Activated T-helper 2 cell treated with anti-CD3 and anti-CD28 coated beads, Interferon-gamma antibody, Interleukin-2, Interleukin-4, amounts not matched to agents 10 μg/mL and 5 μg/mL and 100 μg/mL, durations not matched to agents 14 hours and 24 hours and 36 hours (primary cell): ENCODE measurements around the gene ZBTB12. TPM values are rescaled to one million over a fixed set of nuclear protein-coding genes. Genes with fewer than 3 reads are reported as not detected.
"Not testable (repeated sequence)": the region's sequence is repeated elsewhere in the genome, so short reads cannot be mapped to it uniquely, and the experiment has no call there.

Experiments used
- DNase-seq: peaks from one replicate; pipeline ENCODE4 v3.0.0; 2021; ENCODE audit warnings: low spot score
- H3K27ac Mint-ChIP-seq: one replicate; pipeline ENCODE4 v1.8.0; 2021; ENCODE audit warnings: mixed read lengths
- H3K27me3 Mint-ChIP-seq: one replicate; pipeline ENCODE4 v1.8.0; 2021; ENCODE audit warnings: low read depth, mixed read lengths
- H3K36me3 Mint-ChIP-seq: one replicate; pipeline ENCODE4 v1.8.0; 2021; ENCODE audit warnings: low read depth, mixed read lengths
- H3K4me1 Mint-ChIP-seq: one replicate; pipeline ENCODE4 v1.8.0; 2021; ENCODE audit warnings: low read depth, mixed read lengths
- H3K4me3 Mint-ChIP-seq: one replicate; pipeline ENCODE4 v1.8.0; 2021; ENCODE audit warnings: low read depth, mild to moderate bottlenecking, moderate library complexity, mixed read lengths
- H3K9me3 Mint-ChIP-seq: one replicate; pipeline ENCODE4 v1.8.0; 2021; ENCODE audit warnings: mixed read lengths
- intact Hi-C: fragments of 100-400 bp; cut with micrococcal nuclease; formaldehyde crosslinking; loops from one replicate; pipeline ENCODE4 v1.15.1; 2023
- total RNA-seq: library from RNA; stranded (reverse); gene quantifications from 2 replicates; pipeline ENCODE4 v1.2.3, GENCODE V29; 2022

Gene ZBTB12
- total RNA-seq, 1 donor from 2014 or later: 4.9 TPM

DNA sequence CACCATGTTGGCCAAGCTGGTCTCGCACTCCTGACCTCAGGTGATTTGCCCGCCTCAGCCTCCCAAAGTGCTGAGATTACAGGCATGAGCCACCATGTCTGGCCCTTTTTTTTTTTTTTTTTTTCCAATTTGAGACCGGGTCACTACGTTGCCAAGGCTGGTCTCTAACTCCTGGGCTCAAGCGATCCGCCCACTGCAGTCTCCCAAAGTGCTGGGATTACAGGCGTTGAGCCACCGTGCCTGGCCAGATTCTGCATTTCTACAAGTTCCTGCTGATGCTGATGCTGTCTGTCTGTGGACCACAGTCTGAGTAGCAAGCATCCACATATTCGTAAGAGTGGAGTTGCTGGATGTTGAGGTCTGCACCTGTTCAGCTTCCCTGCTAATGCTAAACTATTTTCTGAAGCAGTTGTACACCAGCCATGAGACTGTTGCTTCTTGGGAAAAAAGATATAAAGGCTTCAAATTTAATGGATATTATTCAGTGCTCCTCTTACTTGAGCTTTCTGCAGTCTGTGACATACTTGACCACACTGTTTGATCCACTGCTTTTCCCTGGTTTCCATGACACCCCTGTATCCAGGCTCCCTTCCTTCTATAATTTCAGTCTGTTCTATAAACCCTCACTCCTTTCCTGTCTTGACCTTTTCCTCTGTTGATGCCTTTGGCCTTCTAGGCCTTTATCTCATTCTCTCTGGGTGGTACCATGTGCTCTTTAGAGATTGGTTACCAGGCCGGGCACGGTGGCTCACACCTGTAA is 10.1 kb upstream of the ZBTB12 start:
- H3K36me3 Mint-ChIP-seq: no peaks in the 10 kb centered on the region
- no peaks in the 10 kb centered on the region for H3K27me3 Mint-ChIP-seq
- peaks cover 14% of the 10 kb centered on the region for H3K4me1 Mint-ChIP-seq
- DNase-seq: no peak
- intact Hi-C loops: no loop called here
- H3K27ac Mint-ChIP-seq: no peak overlapping the region
- no peak overlapping the region for H3K4me3 Mint-ChIP-seq
- H3K9me3 Mint-ChIP-seq: no peaks in the 10 kb centered on the region

GRCh38 chr6:31909298-31909697 is 7.4 kb upstream of the ZBTB12 start:
- H3K27ac Mint-ChIP-seq, H3K36me3 Mint-ChIP-seq, intact Hi-C loops, DNase-seq, H3K27me3 Mint-ChIP-seq, H3K4me3 Mint-ChIP-seq, H3K9me3 Mint-ChIP-seq: not testable (repeated sequence)
- peaks cover 14% of the 10 kb centered on the region for H3K4me1 Mint-ChIP-seq

GRCh38 chr6:31908791-31909190 is 6.9 kb upstream of the ZBTB12 start:
- Mint-ChIP-seq H3K36me3 (no peaks in the 10 kb centered on the region), H3K9me3 (no peaks in the 10 kb centered on the region), H3K4me3 (no peak overlapping the region), H3K27ac (peak overlapping the region; percentile 42), H3K27me3 (no peaks in the 10 kb centered on the region), H3K4me1 (peaks cover 14% of the 10 kb centered on the region)
- intact Hi-C loops: no loop called here
- no peak for DNase-seq

DNA sequence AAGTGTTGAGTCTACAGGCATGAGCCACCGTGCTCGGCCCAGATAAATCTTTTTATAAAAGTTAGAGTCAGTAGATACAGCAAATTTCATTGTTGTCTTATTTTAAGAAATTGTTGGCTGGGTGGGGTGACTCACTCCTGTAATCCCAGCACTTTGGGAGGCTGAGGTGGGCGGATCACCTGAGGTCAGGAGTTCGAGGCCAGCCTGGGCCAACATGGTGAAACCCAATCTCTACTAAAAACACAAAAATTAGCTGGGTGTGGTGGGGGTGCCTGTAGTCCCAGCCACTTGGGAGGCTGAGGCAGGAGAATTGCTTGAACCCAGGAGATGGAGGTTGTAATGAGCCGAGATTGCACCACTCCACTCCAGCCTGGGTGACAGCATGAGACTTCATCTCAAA is 6.4 kb upstream of the ZBTB12 start:
- H3K27me3 Mint-ChIP-seq, H3K36me3 Mint-ChIP-seq, H3K9me3 Mint-ChIP-seq, DNase-seq, H3K27ac Mint-ChIP-seq, intact Hi-C loops, H3K4me3 Mint-ChIP-seq: not testable (repeated sequence)
- peaks cover 14% of the 10 kb centered on the region for H3K4me1 Mint-ChIP-seq

DNA sequence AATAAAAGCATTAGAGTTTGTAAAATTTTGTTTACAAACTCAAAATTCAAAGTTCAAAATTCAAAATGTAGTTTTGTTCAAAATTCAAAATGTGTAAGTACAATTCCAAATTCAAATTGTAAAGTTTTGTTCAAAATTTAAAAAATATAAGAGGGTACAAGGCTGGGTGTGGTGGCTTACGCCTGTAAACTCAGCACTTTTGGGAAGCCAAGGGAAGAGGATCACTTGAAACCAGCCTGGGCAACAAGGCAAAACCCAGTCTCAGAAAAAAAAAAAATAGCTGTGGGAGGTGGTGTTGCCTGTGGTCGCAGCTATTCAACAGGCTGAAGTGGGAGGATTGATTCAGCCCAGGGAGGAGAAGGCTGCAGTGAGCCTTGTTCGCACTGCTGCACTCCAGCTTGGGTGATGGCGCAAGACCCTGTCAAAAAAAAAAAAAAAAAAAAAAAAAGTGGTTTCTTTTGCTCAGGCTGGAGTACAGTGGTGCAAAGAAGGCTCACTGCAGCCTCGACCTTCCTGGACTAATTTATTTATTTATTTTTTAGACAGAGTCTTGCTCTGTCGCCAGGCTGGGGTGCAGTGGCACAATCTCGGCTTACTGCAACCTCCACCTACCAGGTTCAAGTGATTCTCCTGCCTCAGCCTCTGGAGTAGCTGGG is 5.4 kb upstream of the ZBTB12 start:
- Mint-ChIP-seq H3K4me1 (peaks cover 20% of the 10 kb centered on the region), H3K27me3 (no peaks in the 10 kb centered on the region), H3K27ac (no peak overlapping the region), H3K9me3 (no peaks in the 10 kb centered on the region), H3K36me3 (no peaks in the 10 kb centered on the region), H3K4me3 (no peak overlapping the region)
- intact Hi-C loops: no loop called here
- DNase-seq: no peak

- H3K36me3 Mint-ChIP-seq, H3K4me3 Mint-ChIP-seq, H3K27me3 Mint-ChIP-seq, DNase-seq, intact Hi-C loops, H3K9me3 Mint-ChIP-seq, H3K27ac Mint-ChIP-seq: not testable (repeated sequence)
- peaks cover 20% of the 10 kb centered on the region for H3K4me1 Mint-ChIP-seq
Observed at GRCh38 chr6:31906727-31907126, 4.8 kb upstream of the ZBTB12 start.

DNA sequence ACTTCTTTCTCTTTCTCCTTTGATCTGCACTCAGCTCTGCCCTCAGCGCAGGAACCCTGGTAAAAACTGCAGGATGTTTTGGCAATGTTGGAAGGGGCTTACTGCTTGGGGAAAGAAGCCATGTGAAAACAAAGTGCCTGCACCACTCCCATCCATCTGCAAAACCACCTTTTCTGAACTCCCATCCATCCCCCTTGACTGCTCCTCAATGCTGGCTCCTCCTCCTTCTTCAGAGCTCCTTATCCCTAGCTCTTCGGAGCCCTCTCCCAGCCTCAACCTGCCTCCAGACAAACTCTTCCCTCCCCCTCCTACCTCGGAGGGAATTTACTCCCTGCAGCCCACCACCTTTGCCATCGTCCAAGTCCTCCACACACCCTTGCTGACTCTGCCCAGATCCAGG is 4.2 kb upstream of the ZBTB12 start:
- DNase-seq: no peak
- intact Hi-C loops: no loop called here
- H3K9me3 Mint-ChIP-seq: no peaks in the 10 kb centered on the region
- no peaks in the 10 kb centered on the region for H3K36me3 Mint-ChIP-seq
- H3K4me3 Mint-ChIP-seq: no peak overlapping the region
- H3K27ac Mint-ChIP-seq: no peak overlapping the region
- H3K4me1 Mint-ChIP-seq: peaks cover 20% of the 10 kb centered on the region
- H3K27me3 Mint-ChIP-seq: no peaks in the 10 kb centered on the region

DNA sequence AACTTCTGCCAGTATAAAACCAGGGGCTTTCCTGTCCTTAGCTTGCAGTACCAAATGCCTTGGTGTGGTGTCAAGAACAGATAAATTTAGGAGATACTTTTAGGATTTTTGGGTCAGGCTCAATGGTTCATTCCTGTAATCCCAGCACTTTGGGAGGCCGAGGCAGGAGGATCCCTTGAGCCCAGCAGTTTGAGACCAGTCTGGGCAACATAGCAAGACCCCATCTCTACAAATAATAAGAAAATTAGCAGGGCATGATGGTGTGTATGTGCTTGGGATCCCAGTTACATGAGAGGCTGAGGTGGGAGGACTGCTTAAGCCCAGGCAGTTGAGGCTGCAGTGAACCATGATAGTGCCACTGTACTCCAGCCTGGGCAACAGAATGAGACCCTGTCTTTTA is 3.2 kb upstream of the ZBTB12 start:
- H3K9me3 Mint-ChIP-seq: no peaks in the 10 kb centered on the region
- no peaks in the 10 kb centered on the region for H3K27me3 Mint-ChIP-seq
- no peak for DNase-seq
- H3K36me3 Mint-ChIP-seq: no peaks in the 10 kb centered on the region
- no peak overlapping the region for H3K4me3 Mint-ChIP-seq
- no peak overlapping the region for H3K27ac Mint-ChIP-seq
- intact Hi-C loops: no loop called here
- peaks cover 16% of the 10 kb centered on the region for H3K4me1 Mint-ChIP-seq

- no peak overlapping the region for H3K27ac Mint-ChIP-seq
- H3K4me1 Mint-ChIP-seq: peaks cover 22% of the 10 kb centered on the region
- H3K4me3 Mint-ChIP-seq: no peak overlapping the region
- no peaks in the 10 kb centered on the region for H3K9me3 Mint-ChIP-seq
- H3K27me3 Mint-ChIP-seq: no peaks in the 10 kb centered on the region
- intact Hi-C loops: no loop called here
- no peak for DNase-seq
- H3K36me3 Mint-ChIP-seq: peaks cover 9% of the 10 kb centered on the region
Observed at GRCh38 chr6:31903957-31904356, 2.1 kb upstream of the ZBTB12 start.

DNA sequence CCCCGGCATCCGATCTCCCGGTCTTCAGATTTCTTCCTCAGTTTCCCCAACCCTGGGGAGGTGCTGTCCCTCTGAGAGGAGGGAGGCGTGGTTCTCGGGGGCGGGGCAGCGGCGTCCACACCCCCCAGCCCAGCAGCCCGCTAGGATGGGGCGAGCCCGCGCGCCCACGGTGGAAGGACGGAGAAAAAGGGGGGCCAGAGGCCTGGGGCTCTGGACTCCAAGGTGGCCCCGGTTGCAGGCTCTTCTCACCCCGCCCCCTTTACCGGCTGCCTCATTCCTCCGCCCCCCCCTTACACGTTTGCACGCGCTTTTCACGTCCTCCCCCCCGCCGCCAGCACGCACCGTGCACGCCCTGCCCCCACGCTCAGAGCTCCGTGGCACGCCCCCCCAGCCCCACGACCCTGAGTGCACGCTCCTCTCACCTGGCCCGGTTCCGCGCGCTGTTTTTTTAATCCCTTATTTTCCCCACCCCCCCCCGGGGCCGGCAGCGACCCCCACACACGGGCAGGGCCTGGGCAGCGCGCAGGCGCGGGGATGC is 402 bp downstream of the ZBTB12 start:
- H3K27me3 Mint-ChIP-seq: no peaks in the 10 kb centered on the region
- peaks cover 15% of the 10 kb centered on the region for H3K36me3 Mint-ChIP-seq
- peaks cover 22% of the 10 kb centered on the region for H3K4me1 Mint-ChIP-seq
- peak; percentile 39 for DNase-seq
- intact Hi-C loops: no loop called here
- no peak overlapping the region for H3K27ac Mint-ChIP-seq
- H3K9me3 Mint-ChIP-seq: no peaks in the 10 kb centered on the region
- peak overlapping the region; percentile 66 for H3K4me3 Mint-ChIP-seq

GRCh38 chr6:31900917-31901414 is 920 bp downstream of the ZBTB12 start:
- intact Hi-C loops: no loop called here

GRCh38 chr6:31899882-31900722 is 1.8 kb downstream of the ZBTB12 start:
- no peaks in the 10 kb centered on the region for H3K27me3 Mint-ChIP-seq
- H3K4me3 Mint-ChIP-seq: no peak overlapping the region
- DNase-seq: no peak
- intact Hi-C loops: loop anchor here (5.0 kb wide), 2 partner anchors 68 to 233 kb away; partner anchors contain the start of genes CSNK2B and LY6G5B
- H3K9me3 Mint-ChIP-seq: no peaks in the 10 kb centered on the region
- H3K27ac Mint-ChIP-seq: no peak overlapping the region
- peaks cover 29% of the 10 kb centered on the region for H3K4me1 Mint-ChIP-seq
- peaks cover 22% of the 10 kb centered on the region for H3K36me3 Mint-ChIP-seq

More at GRCh38 chr6:31900917-31901414, 920 bp downstream of the ZBTB12 start:
- peak overlapping the region; percentile 66 for H3K4me3 Mint-ChIP-seq
- H3K9me3 Mint-ChIP-seq: no peaks in the 10 kb centered on the region
- no peaks in the 10 kb centered on the region for H3K27me3 Mint-ChIP-seq
- no peak for DNase-seq
- H3K36me3 Mint-ChIP-seq: peaks cover 15% of the 10 kb centered on the region
- H3K27ac Mint-ChIP-seq: no peak overlapping the region
- H3K4me1 Mint-ChIP-seq: peaks cover 26% of the 10 kb centered on the region
